GM23248 (cell line): ENCODE data around the gene WWOX. TPM values are rescaled to one million over a fixed set of nuclear protein-coding genes. Genes with fewer than 3 reads are reported as not detected.

Experiments
- DNase-seq: peaks from one replicate; pipeline ENCODE4 v3.0.0-alpha.2; 2015
- H2AFZ ChIP-seq: fragments of 200-600 bp; sonication (generic); 2 replicates; pipeline ENCODE4 v1.6.1; 2016; ENCODE audit warnings: antibody characterized with exemption
- H3F3A ChIP-seq: fragments of 200-600 bp; sonication (generic); 2 replicates; pipeline ENCODE4 v1.6.1; 2016; ENCODE audit warnings: mild to moderate bottlenecking, antibody characterized with exemption, mixed run types; ENCODE audit not compliant: insufficient read depth
- H3K27ac ChIP-seq: fragments of 200-600 bp; sonication (generic); 2 replicates; pipeline ENCODE4 v1.5.1; 2016; ENCODE audit warnings: mild to moderate bottlenecking
- H3K27me3 ChIP-seq: fragments of 200-600 bp; sonication (generic); replicated peaks from 2 replicates; pipeline ENCODE4 v1.6.1; 2016; ENCODE audit warnings: mild to moderate bottlenecking; ENCODE audit not compliant: insufficient read depth
- H3K36me3 ChIP-seq: fragments of 200-600 bp; sonication (generic); 2 replicates; pipeline ENCODE4 v1.6.1; 2016; ENCODE audit warnings: low read depth, mild to moderate bottlenecking
- H3K4me1 ChIP-seq: fragments of 200-600 bp; sonication (generic); 2 replicates; pipeline ENCODE4 v1.6.1; 2016; ENCODE audit warnings: mild to moderate bottlenecking; ENCODE audit not compliant: insufficient read depth
- H3K4me2 ChIP-seq: fragments of 200-600 bp; sonication (generic); one replicate; pipeline ENCODE4 v1.6.1; 2016; ENCODE audit warnings: mild to moderate bottlenecking; ENCODE audit not compliant: unreplicated experiment
- H3K4me3 ChIP-seq: fragments of 200-600 bp; sonication (generic); 2 replicates; pipeline ENCODE4 v1.5.1; 2016; ENCODE audit warnings: mild to moderate bottlenecking
- H3K79me2 ChIP-seq: fragments of 200-600 bp; sonication (generic); 2 replicates; pipeline ENCODE4 v1.6.1; 2016; ENCODE audit warnings: mild to moderate bottlenecking; ENCODE audit not compliant: insufficient read depth
- H3K9ac ChIP-seq: fragments of 200-600 bp; sonication (generic); 2 replicates; pipeline ENCODE4 v1.6.1; 2016; ENCODE audit warnings: mild to moderate bottlenecking
- H3K9me2 ChIP-seq: fragments of 200-600 bp; sonication (generic); 2 replicates; pipeline ENCODE4 v1.6.1; 2016; ENCODE audit warnings: mixed run types, mild to moderate bottlenecking, moderate library complexity; ENCODE audit not compliant: insufficient read depth
- H3K9me3 ChIP-seq: fragments of 200-600 bp; sonication (generic); one replicate; pipeline ENCODE4 v1.6.1; 2017; ENCODE audit warnings: low read depth
- H4K20me1 ChIP-seq: fragments of 200-600 bp; sonication (generic); 2 replicates; pipeline ENCODE4 v1.6.0; 2016; ENCODE audit not compliant: insufficient read depth
- EZH2 ChIP-seq: fragments of 200-600 bp; sonication (generic); IDR thresholded peaks from 2 replicates; pipeline ENCODE4 v1.6.1; 2018; ENCODE audit warnings: antibody characterized with exemption, mild to moderate bottlenecking; ENCODE audit not compliant: insufficient read depth, poor library complexity, severe bottlenecking
- EZH2phosphoT487 ChIP-seq: fragments of 200-600 bp; sonication (generic); IDR thresholded peaks from 2 replicates; pipeline ENCODE4 v1.6.1; 2018; ENCODE audit warnings: antibody characterized with exemption, moderate library complexity, mild to moderate bottlenecking, low read depth; ENCODE audit not compliant: insufficient read depth
- WGBS, 2 experiments: methylation state at CpG; one replicate each; pipeline ENCODE4 v1.1.6; 2015 to 2017; ENCODE audit warnings: low lambda C conversion rate in 2 of 2, low coverage in 1 of 2; ENCODE audit errors: missing lambda C conversion rate in 2 of 2; 5-methylcytosine and 5-hydroxymethylcytosine counted together
- in situ Hi-C: fragments of 300-500 bp; cut with MboI; formaldehyde crosslinking; loops from 2 replicates; pipeline ENCODE4 v1.15.0; 2020
- polyA plus RNA-seq: library from polyadenylated mRNA; unstranded; fragments of >200 nt; fragmentation: Nextera tagmentation; extraction: Ambion mirVana; gene quantifications from 2 replicates; pipeline ENCODE4 v1.2.1, GENCODE V29; 2016
- total RNA-seq: library from RNA; depleted of rRNA; stranded (reverse); fragments of >200 nt; shearing (Covaris generic); gene quantifications from 2 replicates; pipeline ENCODE4 v1.2.3, GENCODE V29; 2014

The WWOX gene
- total and polyA plus RNA-seq, 2 experiments from 2014 or later: 4.5 to 6.6 TPM

GRCh38 chr16:78755751-78756661 is 656.6 kb downstream of the WWOX start:
- in situ Hi-C loops: no loop called here
- Histone ChIP-seq H3K79me2 (no peaks in the 10 kb centered on the region), H3K27me3 (no peaks in the 10 kb centered on the region), H3K4me3 (no peak overlapping the region), H3K9me3 (no peaks in the 10 kb centered on the region), H3K4me2 (no peak overlapping the region), H3K9ac (no peak overlapping the region), H3K9me2 (no peaks in the 10 kb centered on the region), H3K27ac (no peak overlapping the region), H3K4me1 (no peaks in the 10 kb centered on the region), H3F3A (no peaks in the 10 kb centered on the region), H2AFZ (no peak overlapping the region), H4K20me1 (no peaks in the 10 kb centered on the region), H3K36me3 (no peaks in the 10 kb centered on the region)
- TF ChIP-seq EZH2: no peak
- no peak for TF ChIP-seq EZH2phosphoT487
- WGBS, 2 experiments: 27 to 35% methylated on average over 8 of the region's 8 CpGs
- DNase-seq: no peak

- Histone ChIP-seq H3K4me1 (no peaks in the 10 kb centered on the region), H3K9me3 (no peaks in the 10 kb centered on the region), H3K9ac (no peak overlapping the region), H4K20me1 (no peaks in the 10 kb centered on the region), H3K4me3 (no peak overlapping the region), H3K36me3 (no peaks in the 10 kb centered on the region), H3K4me2 (no peak overlapping the region), H3K79me2 (no peaks in the 10 kb centered on the region), H3F3A (no peaks in the 10 kb centered on the region), H3K27ac (no peak overlapping the region), H3K27me3 (no peaks in the 10 kb centered on the region), H3K9me2 (no peaks in the 10 kb centered on the region), H2AFZ (no peak overlapping the region)
- in situ Hi-C loops: no loop called here
- 24 to 47% methylated on average over 2 of the region's 2 CpGs for WGBS, 2 experiments
- no peak for TF ChIP-seq EZH2phosphoT487
- no peak for DNase-seq
These were observed 660.1 kb downstream of the WWOX start for GRCh38 chr16:78759596-78759995.

DNA sequence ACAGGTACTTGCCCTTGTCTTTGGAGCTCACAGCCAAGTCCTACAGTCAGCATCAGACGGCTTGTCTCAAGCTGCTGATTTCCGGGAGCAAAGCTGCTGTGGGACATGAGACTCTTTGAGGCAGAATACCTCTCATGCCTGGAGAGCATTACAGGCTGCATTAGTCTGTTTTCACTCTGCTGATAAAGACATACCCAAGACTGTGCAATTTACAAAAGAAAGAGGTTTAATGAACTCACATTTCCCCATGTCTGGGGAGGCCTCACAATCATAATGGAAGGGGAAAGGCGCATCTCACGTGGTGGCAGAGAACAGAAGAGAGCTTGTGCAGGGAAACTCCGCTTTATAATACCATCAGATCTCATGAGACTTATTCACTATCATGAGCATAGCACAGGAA is 661.2 kb downstream of the WWOX start:
- TF ChIP-seq EZH2phosphoT487 (no peak), EZH2 (no peak)
- 79 to 80% methylated on average over 5 of the region's 5 CpGs for WGBS, 2 experiments
- no peaks in the 10 kb centered on the region for H3K79me2 ChIP-seq
- no peaks in the 10 kb centered on the region for H4K20me1 ChIP-seq
- H2AFZ ChIP-seq: no peak overlapping the region
- H3K4me2 ChIP-seq: no peak overlapping the region
- no peak overlapping the region for H3K27ac ChIP-seq
- H3K9ac ChIP-seq: no peak overlapping the region
- no peaks in the 10 kb centered on the region for H3K9me3 ChIP-seq
- H3K27me3 ChIP-seq: no peaks in the 10 kb centered on the region
- no peaks in the 10 kb centered on the region for H3K4me1 ChIP-seq
- DNase-seq: no peak
- in situ Hi-C loops: no loop called here
- H3K36me3 ChIP-seq: no peaks in the 10 kb centered on the region
- no peak overlapping the region for H3K4me3 ChIP-seq
- no peaks in the 10 kb centered on the region for H3K9me2 ChIP-seq
- H3F3A ChIP-seq: no peaks in the 10 kb centered on the region

DNA sequence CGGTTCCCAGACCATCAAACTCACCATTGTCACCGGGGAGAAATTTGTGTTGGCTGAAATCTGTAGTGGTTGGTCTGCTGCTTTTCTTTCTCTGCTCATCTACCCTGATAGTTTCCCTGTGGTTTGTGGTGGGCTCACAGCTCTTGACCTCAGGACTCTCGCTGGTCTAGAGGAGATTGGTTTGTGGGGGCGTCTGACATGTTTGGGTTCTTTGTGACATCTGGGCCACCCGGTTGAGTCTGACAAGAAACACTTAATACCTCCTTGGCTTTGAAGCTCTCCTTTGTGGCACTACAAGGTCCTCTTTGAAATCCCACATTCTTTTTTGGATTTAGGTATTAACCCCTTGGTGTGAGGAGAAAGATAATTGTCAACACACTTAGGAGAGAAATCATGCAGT is 662.0 kb downstream of the WWOX start:
- H3K27ac ChIP-seq: no peak overlapping the region
- no peak overlapping the region for H2AFZ ChIP-seq
- no peak overlapping the region for H3K9ac ChIP-seq
- in situ Hi-C loops: no loop called here
- no peak overlapping the region for H3K4me2 ChIP-seq
- H3K9me2 ChIP-seq: no peaks in the 10 kb centered on the region
- no peaks in the 10 kb centered on the region for H4K20me1 ChIP-seq
- H3F3A ChIP-seq: no peaks in the 10 kb centered on the region
- no peaks in the 10 kb centered on the region for H3K36me3 ChIP-seq
- H3K79me2 ChIP-seq: no peaks in the 10 kb centered on the region
- no peak for DNase-seq
- H3K9me3 ChIP-seq: no peaks in the 10 kb centered on the region
- H3K4me1 ChIP-seq: no peaks in the 10 kb centered on the region
- 67 to 71% methylated on average over 5 of the region's 5 CpGs for WGBS, 2 experiments
- no peaks in the 10 kb centered on the region for H3K27me3 ChIP-seq
- TF ChIP-seq EZH2: no peak
- TF ChIP-seq EZH2phosphoT487: no peak
- no peak overlapping the region for H3K4me3 ChIP-seq
